ENCODE measurements around the gene ZNF346.

ZNF346 gene

DNA sequence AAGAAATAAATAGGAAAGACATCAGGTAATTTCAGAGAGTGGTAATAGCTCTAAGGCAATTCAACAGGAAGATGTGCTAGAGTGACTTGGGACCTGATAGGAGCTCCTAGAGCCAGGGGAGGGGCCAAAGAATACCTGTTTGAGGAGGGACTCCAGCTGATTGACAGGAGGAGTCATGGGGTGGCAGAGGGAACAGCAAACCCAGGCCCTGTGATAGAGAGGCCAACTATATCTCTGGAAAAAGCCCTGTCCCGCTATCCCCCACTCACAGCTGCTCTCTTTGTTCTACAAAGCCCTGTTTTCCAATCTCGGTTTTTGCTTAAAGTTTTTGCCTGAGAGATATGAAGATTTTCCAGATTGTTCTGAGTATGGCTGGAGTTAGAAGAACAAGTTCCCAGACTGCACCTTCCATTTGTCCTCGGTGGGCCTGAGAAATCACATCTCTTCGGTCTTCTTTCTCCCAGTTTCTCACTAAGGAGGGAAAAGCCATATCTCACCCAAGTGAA lies 102.0 kb downstream of the ZNF346 start:
- no peak for DNase-seq

GRCh38 chr5:177126771-177127170 lies 104.3 kb downstream of the ZNF346 start:
- DNase-seq, result no peak

GRCh38 chr5:177128551-177128981 lies 106.1 kb downstream of the ZNF346 start:
- no peak for DNase-seq

GRCh38 chr5:177130211-177131018 lies 107.9 kb downstream of the ZNF346 start:
- no peak for DNase-seq
